Measurements from ENCODE around the gene S100A3.
"Not testable (repeated sequence)": the region's sequence is repeated elsewhere in the genome, so short reads cannot be mapped to it uniquely, and the experiment has no call there.

- TF ChIP-seq POLR2AphosphoS5 (IDR thresholded peaks at IDR 0.05; ENCODE audit: borderline replicate concordance, low read depth, low read length); EZH2 (IDR thresholded peaks at IDR 0.05); FOXP2 (optimal IDR thresholded peaks at IDR 0.05; ENCODE audit: control extremely low read depth, extremely low read length, insufficient read depth): not testable (repeated sequence)
These were observed 28.8 kb downstream of the S100A3 start for GRCh38 chr1:153520137-153520691.
